Uterus (tissue), 4 donors: ENCODE measurements around the gene GOLIM4. TPM values are rescaled to one million over a fixed set of nuclear protein-coding genes. Genes with fewer than 3 reads are reported as not detected.
A peak's percentile ranks its signal among the peaks of the same experiment; 100 is the strongest.
"Not testable (repeated sequence)": the region's sequence is repeated elsewhere in the genome, so short reads cannot be mapped to it uniquely, and the experiment has no call there.

Source experiments
- DNase-seq, 2 donors: peaks; one replicate each; pipeline ENCODE4 v3.0.0-alpha.2; 2019 to 2020
- H3K27ac ChIP-seq, 2 donors: fragments of 200-600 bp; sonication (generic); 1 replicate in 1 of 2; 2 replicates in 1 of 2; pipeline ENCODE4 v1.5.1; 2016 to 2018
- H3K27me3 ChIP-seq, 2 donors: fragments of 200-600 bp; sonication (generic); one replicate each; pipeline ENCODE4 v1.5.1; 2018 to 2019; ENCODE audit warnings: control low read depth in 1 of 2
- H3K36me3 ChIP-seq, 2 donors: fragments of 200-600 bp; sonication (generic); one replicate each; pipeline ENCODE4 v1.5.1; 2019; ENCODE audit warnings: control low read depth in 1 of 2
- H3K4me1 ChIP-seq, 2 donors: fragments of 200-600 bp; sonication (generic); one replicate each; pipeline ENCODE4 v1.5.1; 2018 to 2019; ENCODE audit warnings: control low read depth in 1 of 2
- H3K4me3 ChIP-seq, 2 donors: fragments of 200-600 bp; sonication (generic); 1 replicate in 1 of 2; 2 replicates in 1 of 2; pipeline ENCODE4 v1.5.1; 2018 to 2019; ENCODE audit warnings: mild to moderate bottlenecking in 1 of 2
- H3K9me3 ChIP-seq, 2 donors: fragments of 200-600 bp; sonication (generic); one replicate each; pipeline ENCODE4 v1.5.1; 2019; ENCODE audit warnings: control low read depth in 1 of 2
- POLR2A ChIP-seq, 2 donors: fragments of 450-650 bp; IDR thresholded peaks; one replicate each; pipeline ENCODE4 v1.6.1; 2016; ENCODE audit warnings: antibody characterized with exemption in 2 of 2, mild to moderate bottlenecking in 1 of 2, moderate library complexity in 1 of 2
- intact Hi-C: fragments of 100-400 bp; cut with DNase I; formaldehyde crosslinking; loops from one replicate; pipeline ENCODE4 v1.15.1; 2023; ENCODE audit warnings: low total_unique reads
- total RNA-seq, 4 donors: library from RNA; depleted of rRNA in 3 of 4; stranded (reverse); fragments of >200 nt in 3 of 4; gene quantifications; one replicate each; pipeline versions ENCODE4 v1.1.0 to v1.2.4, GENCODE V29; 2014 to 2023
- TF ChIP-seq, protein P1 (sequence below), 4 experiments: fragments of 200-600 bp in 2 of 4; fragments of 450-650 bp in 2 of 4; sonication (generic) in 2 of 4; IDR thresholded peaks; one replicate each; pipeline ENCODE4 v1.5.1; 2016 to 2019; ENCODE audit warnings: antibody characterized with exemption in 4 of 4, mild to moderate bottlenecking in 2 of 4, moderate library complexity in 1 of 4
- donor health status: DM: yes; HTN: yes; CAD: no.

Gene GOLIM4
- total RNA-seq, 4 donors from 2014 or later, result 21.0 to 85.1 (median 29.7) TPM

DNA sequence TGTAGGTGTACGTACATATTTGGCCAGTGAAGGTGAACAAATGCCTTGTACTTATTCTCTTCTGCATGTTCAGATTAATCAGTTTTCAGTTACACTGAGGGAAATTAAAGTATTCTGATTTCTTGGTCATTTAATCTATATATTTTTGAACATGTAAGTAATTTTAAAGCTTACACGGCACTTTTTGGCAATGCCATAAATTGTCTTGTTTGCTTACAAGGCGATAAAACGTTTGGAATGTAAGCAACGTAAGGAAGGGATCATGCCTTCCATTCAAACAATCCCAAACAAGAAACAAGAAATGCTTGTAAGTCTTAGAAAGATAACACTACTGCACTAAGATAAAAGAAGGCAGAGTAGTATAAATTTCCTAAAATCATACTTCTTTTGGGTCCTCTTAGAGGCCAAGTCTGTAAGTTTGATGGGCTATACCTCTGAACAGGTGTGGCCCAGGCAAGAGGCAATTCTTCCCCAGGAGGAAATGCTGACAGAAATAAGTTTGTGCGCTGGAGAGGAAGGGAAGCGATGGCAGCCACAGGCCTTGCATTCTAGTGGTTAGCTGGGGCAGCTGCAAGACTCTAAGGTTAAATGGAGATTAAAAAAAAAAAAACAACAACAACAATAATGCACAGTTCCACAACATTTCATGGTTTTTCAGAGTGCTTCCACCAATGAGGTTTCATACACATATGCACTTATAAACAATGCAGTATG lies 73.8 kb downstream of the GOLIM4 start:
- Histone ChIP-seq H3K36me3 (no peaks in the 10 kb centered on the region), H3K4me1 (no peaks in the 10 kb centered on the region)

GRCh38 chr3:168011280-168011679 lies 84.4 kb downstream of the GOLIM4 start:
- H3K36me3 ChIP-seq, H3K27ac ChIP-seq, intact Hi-C loops, H3K27me3 ChIP-seq, H3K4me1 ChIP-seq, H3K4me3 ChIP-seq, DNase-seq, H3K9me3 ChIP-seq: not testable (repeated sequence)

More for the DNA sequence above, 73.8 kb downstream of the GOLIM4 start:
- TF ChIP-seq, protein P1, sequence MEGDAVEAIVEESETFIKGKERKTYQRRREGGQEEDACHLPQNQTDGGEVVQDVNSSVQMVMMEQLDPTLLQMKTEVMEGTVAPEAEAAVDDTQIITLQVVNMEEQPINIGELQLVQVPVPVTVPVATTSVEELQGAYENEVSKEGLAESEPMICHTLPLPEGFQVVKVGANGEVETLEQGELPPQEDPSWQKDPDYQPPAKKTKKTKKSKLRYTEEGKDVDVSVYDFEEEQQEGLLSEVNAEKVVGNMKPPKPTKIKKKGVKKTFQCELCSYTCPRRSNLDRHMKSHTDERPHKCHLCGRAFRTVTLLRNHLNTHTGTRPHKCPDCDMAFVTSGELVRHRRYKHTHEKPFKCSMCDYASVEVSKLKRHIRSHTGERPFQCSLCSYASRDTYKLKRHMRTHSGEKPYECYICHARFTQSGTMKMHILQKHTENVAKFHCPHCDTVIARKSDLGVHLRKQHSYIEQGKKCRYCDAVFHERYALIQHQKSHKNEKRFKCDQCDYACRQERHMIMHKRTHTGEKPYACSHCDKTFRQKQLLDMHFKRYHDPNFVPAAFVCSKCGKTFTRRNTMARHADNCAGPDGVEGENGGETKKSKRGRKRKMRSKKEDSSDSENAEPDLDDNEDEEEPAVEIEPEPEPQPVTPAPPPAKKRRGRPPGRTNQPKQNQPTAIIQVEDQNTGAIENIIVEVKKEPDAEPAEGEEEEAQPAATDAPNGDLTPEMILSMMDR (IDR thresholded peaks at IDR 0.05), result no peak
- TF ChIP-seq POLR2A (IDR thresholded peaks at IDR 0.05), result no peak
- H3K27me3 ChIP-seq, result no peaks in the 10 kb centered on the region
- no peak for DNase-seq
- intact Hi-C loops, result no loop called here
- no peak overlapping the region for H3K4me3 ChIP-seq
- H3K27ac ChIP-seq, result no peak overlapping the region
- no peaks in the 10 kb centered on the region for H3K9me3 ChIP-seq

DNA sequence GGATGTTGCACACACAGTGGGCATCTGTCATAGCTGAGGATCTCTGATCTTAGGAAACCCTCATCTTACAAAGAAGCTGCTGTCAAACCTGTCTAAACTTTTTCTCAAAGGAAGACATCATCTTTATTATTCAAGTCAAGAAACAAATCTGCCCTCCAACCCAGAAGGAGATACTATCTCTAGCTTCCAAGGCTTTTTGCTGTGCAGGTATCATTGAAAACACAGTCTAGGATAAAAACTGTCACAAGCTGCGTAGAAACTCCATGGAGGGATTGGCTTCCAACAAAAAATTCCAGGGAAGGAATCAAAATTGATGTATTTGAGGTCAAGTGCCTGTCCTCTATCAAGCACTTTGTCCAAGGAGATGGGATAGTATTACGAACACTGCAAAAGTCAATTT lies 89.1 kb downstream of the GOLIM4 start:
- no peaks in the 10 kb centered on the region for H3K4me1 ChIP-seq
- intact Hi-C loops, result no loop called here

DNA sequence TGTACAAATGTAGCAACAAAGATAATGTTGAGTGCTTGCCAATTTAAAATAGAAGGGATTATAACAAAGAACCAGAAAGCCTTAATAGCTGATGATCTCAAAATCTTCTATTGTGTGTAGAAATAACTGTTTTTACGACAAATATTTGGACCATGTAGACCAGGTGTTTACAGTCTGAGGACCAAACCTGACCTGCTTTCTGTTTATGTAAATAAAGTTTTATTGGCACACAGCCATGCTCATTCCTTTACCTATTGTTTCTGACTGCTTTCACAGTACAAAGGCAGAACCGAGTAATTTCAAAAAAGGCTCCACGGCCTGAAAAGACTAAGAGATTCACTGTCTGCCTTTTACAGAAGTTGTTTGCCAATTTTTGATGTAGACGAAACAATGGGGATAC lies 91.8 kb downstream of the GOLIM4 start:
- no peak for TF ChIP-seq POLR2A (IDR thresholded peaks at IDR 0.05)
- TF ChIP-seq, protein P1 (IDR thresholded peaks at IDR 0.05), result no peak
- no peaks in the 10 kb centered on the region for H3K27me3 ChIP-seq
- H3K4me1 ChIP-seq, result no peaks in the 10 kb centered on the region
- H3K9me3 ChIP-seq, result no peaks in the 10 kb centered on the region
- no peak for DNase-seq
- H3K27ac ChIP-seq, result no peak overlapping the region
- no peak overlapping the region for H3K4me3 ChIP-seq
- intact Hi-C loops, result no loop called here
- no peaks in the 10 kb centered on the region for H3K36me3 ChIP-seq

More for the DNA sequence above, 89.1 kb downstream of the GOLIM4 start:
- TF ChIP-seq, protein P1 (IDR thresholded peaks at IDR 0.05), result no peak
- no peak for TF ChIP-seq POLR2A (IDR thresholded peaks at IDR 0.05)
- Histone ChIP-seq H3K27me3 (no peaks in the 10 kb centered on the region), H3K4me3 (no peak overlapping the region), H3K36me3 (no peaks in the 10 kb centered on the region), H3K9me3 (no peaks in the 10 kb centered on the region), H3K27ac (no peak overlapping the region)
- no peak for DNase-seq

GRCh38 chr3:168002786-168003368 lies 92.8 kb downstream of the GOLIM4 start:
- H3K4me3 ChIP-seq, result no peak overlapping the region

More at GRCh38 chr3:168002786-168003368, 92.8 kb downstream of the GOLIM4 start:
- intact Hi-C loops, result no loop called here
- Histone ChIP-seq H3K27ac (no peak overlapping the region), H3K9me3 (no peaks in the 10 kb centered on the region), H3K27me3 (no peaks in the 10 kb centered on the region), H3K4me1 (no peaks in the 10 kb centered on the region), H3K36me3 (no peaks in the 10 kb centered on the region)
- TF ChIP-seq POLR2A (IDR thresholded peaks at IDR 0.05), result no peak
- TF ChIP-seq, protein P1 (IDR thresholded peaks at IDR 0.05), result no peak
- DNase-seq, result peak in 1 of 2 donors; percentile 17
